ENCODE measurements around the gene PRKCZ. TPM values are rescaled to one million over a fixed set of nuclear protein-coding genes. Genes with fewer than 3 reads are reported as not detected.

PRKCZ gene
- total and polyA plus RNA-seq, 4 donors = 4.8 to 9.9 (median 8.4) TPM

DNA sequence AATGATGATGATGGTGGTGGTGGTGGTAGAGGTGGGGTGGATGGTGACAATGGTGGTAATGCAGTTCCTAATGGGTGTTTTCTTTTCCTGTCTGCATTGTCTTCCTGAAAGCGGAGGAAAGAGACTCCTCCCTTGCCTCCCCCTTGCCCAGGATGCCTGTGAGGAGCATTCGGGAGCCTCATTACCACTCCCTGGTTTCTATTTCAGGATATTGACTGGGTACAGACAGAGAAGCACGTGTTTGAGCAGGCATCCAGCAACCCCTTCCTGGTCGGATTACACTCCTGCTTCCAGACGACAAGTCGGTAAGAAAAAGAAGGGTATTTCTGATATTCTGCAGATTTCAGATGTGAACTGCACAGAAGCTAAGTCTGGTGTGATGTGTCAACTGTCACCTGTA is 105.6 kb downstream of the PRKCZ start:
- no peak for TF ChIP-seq EGR1 (IDR thresholded peaks at IDR 0.05; ENCODE audit: low read depth in 2 of 2)
- TF ChIP-seq HNF4A (conservative IDR thresholded peaks at IDR 0.05) = no peak
- TF ChIP-seq, protein P1, sequence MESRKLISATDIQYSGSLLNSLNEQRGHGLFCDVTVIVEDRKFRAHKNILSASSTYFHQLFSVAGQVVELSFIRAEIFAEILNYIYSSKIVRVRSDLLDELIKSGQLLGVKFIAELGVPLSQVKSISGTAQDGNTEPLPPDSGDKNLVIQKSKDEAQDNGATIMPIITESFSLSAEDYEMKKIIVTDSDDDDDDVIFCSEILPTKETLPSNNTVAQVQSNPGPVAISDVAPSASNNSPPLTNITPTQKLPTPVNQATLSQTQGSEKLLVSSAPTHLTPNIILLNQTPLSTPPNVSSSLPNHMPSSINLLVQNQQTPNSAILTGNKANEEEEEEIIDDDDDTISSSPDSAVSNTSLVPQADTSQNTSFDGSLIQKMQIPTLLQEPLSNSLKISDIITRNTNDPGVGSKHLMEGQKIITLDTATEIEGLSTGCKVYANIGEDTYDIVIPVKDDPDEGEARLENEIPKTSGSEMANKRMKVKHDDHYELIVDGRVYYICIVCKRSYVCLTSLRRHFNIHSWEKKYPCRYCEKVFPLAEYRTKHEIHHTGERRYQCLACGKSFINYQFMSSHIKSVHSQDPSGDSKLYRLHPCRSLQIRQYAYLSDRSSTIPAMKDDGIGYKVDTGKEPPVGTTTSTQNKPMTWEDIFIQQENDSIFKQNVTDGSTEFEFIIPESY (IDR thresholded peaks at IDR 0.05) = no peak
- TF ChIP-seq NR2F2 (IDR thresholded peaks at IDR 0.05) = no peak
- TF ChIP-seq, protein P2, sequence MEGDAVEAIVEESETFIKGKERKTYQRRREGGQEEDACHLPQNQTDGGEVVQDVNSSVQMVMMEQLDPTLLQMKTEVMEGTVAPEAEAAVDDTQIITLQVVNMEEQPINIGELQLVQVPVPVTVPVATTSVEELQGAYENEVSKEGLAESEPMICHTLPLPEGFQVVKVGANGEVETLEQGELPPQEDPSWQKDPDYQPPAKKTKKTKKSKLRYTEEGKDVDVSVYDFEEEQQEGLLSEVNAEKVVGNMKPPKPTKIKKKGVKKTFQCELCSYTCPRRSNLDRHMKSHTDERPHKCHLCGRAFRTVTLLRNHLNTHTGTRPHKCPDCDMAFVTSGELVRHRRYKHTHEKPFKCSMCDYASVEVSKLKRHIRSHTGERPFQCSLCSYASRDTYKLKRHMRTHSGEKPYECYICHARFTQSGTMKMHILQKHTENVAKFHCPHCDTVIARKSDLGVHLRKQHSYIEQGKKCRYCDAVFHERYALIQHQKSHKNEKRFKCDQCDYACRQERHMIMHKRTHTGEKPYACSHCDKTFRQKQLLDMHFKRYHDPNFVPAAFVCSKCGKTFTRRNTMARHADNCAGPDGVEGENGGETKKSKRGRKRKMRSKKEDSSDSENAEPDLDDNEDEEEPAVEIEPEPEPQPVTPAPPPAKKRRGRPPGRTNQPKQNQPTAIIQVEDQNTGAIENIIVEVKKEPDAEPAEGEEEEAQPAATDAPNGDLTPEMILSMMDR (IDR thresholded peaks at IDR 0.05; ENCODE audit: low read depth, low read length, missing input control) = no peak
- Histone ChIP-seq H3K4me1 (ENCODE audit: control insufficient read depth in 4 of 4, insufficient read depth in 4 of 4, low read length in 3 of 4) (no peaks in the 10 kb centered on the region), H3K27me3 (ENCODE audit: control insufficient read depth in 4 of 4, insufficient read depth in 4 of 4, low read length in 3 of 4) (no peaks in the 10 kb centered on the region), H3K9me3 (ENCODE audit: control insufficient read depth in 4 of 4, low read length in 3 of 4) (no peaks in the 10 kb centered on the region), H3K27ac (ENCODE audit: low read depth in 1 of 2, low read length in 2 of 2) (no peak overlapping the region), H3K36me3 (ENCODE audit: control insufficient read depth in 4 of 4, insufficient read depth in 3 of 4, low read depth in 1 of 4, low read length in 3 of 4) (peaks cover 3 to 36% (median 8%) of the 10 kb centered on the region in 4 donors), H3K9ac (ENCODE audit: low read depth in 1 of 2, low read length in 2 of 2) (no peak overlapping the region), H3K4me3 (ENCODE audit: low read depth in 1 of 3, low read length in 3 of 3) (no peak overlapping the region)
- no peak for DNase-seq (ENCODE audit: low spot score)
- WGBS = 93% methylated on average over 6 of the region's 6 CpGs

DNA sequence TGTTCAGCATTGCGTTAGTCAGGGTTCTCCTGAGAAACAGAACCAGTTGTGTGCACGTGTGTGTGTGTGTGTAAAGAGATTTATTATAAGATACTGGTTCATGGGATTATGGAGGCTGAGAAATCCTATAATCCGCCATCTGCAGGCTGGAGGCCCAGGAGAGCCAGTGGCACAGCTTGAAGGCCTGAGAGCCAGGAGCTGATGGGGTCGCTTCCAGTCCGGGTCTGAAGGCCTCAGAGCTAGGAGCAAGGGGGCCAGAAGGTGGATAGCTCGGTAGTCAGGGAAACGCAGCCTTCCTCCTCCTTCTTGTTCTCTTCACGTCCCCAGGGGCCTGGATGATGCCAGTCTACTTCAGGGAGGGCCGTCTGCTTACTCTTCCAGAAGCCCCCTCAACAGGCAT is 106.7 kb downstream of the PRKCZ start:
- H3K27ac ChIP-seq (ENCODE audit: low read depth in 1 of 2, low read length in 2 of 2) = no peak overlapping the region
- no peaks in the 10 kb centered on the region for H3K9me3 ChIP-seq (ENCODE audit: control insufficient read depth in 4 of 4, low read length in 3 of 4)
- no peak overlapping the region for H3K9ac ChIP-seq (ENCODE audit: low read depth in 1 of 2, low read length in 2 of 2)
- H3K27me3 ChIP-seq (ENCODE audit: control insufficient read depth in 4 of 4, insufficient read depth in 4 of 4, low read length in 3 of 4) = no peaks in the 10 kb centered on the region
- H3K4me3 ChIP-seq (ENCODE audit: low read depth in 1 of 3, low read length in 3 of 3) = no peak overlapping the region
- no peak for DNase-seq (ENCODE audit: low spot score)
- H3K36me3 ChIP-seq (ENCODE audit: control insufficient read depth in 4 of 4, insufficient read depth in 3 of 4, low read depth in 1 of 4, low read length in 3 of 4) = peaks cover 3 to 31% (median 8%) of the 10 kb centered on the region in 4 donors
- TF ChIP-seq, protein P1 (IDR thresholded peaks at IDR 0.05) = no peak
- TF ChIP-seq JUND (IDR thresholded peaks at IDR 0.05) = no peak
- TF ChIP-seq, protein P3, sequence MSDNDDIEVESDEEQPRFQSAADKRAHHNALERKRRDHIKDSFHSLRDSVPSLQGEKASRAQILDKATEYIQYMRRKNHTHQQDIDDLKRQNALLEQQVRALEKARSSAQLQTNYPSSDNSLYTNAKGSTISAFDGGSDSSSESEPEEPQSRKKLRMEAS (IDR thresholded peaks at IDR 0.05) = no peak
- TF ChIP-seq GABPA (IDR thresholded peaks at IDR 0.05 in 1 of 2, conservative IDR thresholded peaks at IDR 0.05 in 1 of 2) = no peak
- TF ChIP-seq FOXA1 (IDR thresholded peaks at IDR 0.05) = no peak
- TF ChIP-seq, protein P4, sequence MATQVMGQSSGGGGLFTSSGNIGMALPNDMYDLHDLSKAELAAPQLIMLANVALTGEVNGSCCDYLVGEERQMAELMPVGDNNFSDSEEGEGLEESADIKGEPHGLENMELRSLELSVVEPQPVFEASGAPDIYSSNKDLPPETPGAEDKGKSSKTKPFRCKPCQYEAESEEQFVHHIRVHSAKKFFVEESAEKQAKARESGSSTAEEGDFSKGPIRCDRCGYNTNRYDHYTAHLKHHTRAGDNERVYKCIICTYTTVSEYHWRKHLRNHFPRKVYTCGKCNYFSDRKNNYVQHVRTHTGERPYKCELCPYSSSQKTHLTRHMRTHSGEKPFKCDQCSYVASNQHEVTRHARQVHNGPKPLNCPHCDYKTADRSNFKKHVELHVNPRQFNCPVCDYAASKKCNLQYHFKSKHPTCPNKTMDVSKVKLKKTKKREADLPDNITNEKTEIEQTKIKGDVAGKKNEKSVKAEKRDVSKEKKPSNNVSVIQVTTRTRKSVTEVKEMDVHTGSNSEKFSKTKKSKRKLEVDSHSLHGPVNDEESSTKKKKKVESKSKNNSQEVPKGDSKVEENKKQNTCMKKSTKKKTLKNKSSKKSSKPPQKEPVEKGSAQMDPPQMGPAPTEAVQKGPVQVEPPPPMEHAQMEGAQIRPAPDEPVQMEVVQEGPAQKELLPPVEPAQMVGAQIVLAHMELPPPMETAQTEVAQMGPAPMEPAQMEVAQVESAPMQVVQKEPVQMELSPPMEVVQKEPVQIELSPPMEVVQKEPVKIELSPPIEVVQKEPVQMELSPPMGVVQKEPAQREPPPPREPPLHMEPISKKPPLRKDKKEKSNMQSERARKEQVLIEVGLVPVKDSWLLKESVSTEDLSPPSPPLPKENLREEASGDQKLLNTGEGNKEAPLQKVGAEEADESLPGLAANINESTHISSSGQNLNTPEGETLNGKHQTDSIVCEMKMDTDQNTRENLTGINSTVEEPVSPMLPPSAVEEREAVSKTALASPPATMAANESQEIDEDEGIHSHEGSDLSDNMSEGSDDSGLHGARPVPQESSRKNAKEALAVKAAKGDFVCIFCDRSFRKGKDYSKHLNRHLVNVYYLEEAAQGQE (IDR thresholded peaks at IDR 0.05) = no peak
- no peak for TF ChIP-seq FOXA2 (IDR thresholded peaks at IDR 0.05)
- no peak for TF ChIP-seq TAF1 (conservative IDR thresholded peaks at IDR 0.05)
- TF ChIP-seq RXRA (IDR thresholded peaks at IDR 0.05) = no peak
- TF ChIP-seq SP1 (IDR thresholded peaks at IDR 0.05) = no peak
- TF ChIP-seq, protein P2 (IDR thresholded peaks at IDR 0.05; ENCODE audit: low read depth, low read length, missing input control) = no peak
- TF ChIP-seq YY1 (IDR thresholded peaks at IDR 0.05) = no peak
- TF ChIP-seq HNF4G (IDR thresholded peaks at IDR 0.05) = no peak
- 92% methylated on average over 9 of the region's 9 CpGs for whole genome bisulfite sequencing
- H3K4me1 ChIP-seq (ENCODE audit: control insufficient read depth in 4 of 4, insufficient read depth in 4 of 4, low read length in 3 of 4) = no peaks in the 10 kb centered on the region
